ENCODE data around the gene SLBP. TPM values are rescaled to one million over a fixed set of nuclear protein-coding genes. Genes with fewer than 3 reads are reported as not detected.

The SLBP gene
- total RNA-seq (30.7 TPM), polyA plus RNA-seq (ENCODE audit: insufficient read depth, low read depth, low replicate concordance) (42.8 TPM)
- long read RNA-seq, donor 1, transcript SLBP-206 (8 exons, 1,977 nt), result major isoform, 20 of 21 reads
- long read RNA-seq, donor 1, partial matches to known transcripts, result 0 of 21 reads
- long read RNA-seq, donor 1, other reads (novel, unspliced or antisense), result 0 of 21 reads
- long read RNA-seq, donor 2, transcript SLBP-206 (8 exons, 1,977 nt), result major isoform, 27 of 29 reads
- long read RNA-seq, donor 2, partial matches to known transcripts, result 0 of 29 reads
- long read RNA-seq, donor 2, other reads (novel, unspliced or antisense), result 0 of 29 reads
- long read RNA-seq, donor 3, transcript SLBP-206 (8 exons, 1,977 nt), result major isoform, 34 of 34 reads
- long read RNA-seq, donor 3, partial matches to known transcripts, result 0 of 34 reads
- long read RNA-seq, donor 3, other reads (novel, unspliced or antisense), result 0 of 34 reads
- long read RNA-seq, donor 4, transcript SLBP-206 (8 exons, 1,977 nt), result major isoform, 20 of 20 reads
- long read RNA-seq, donor 4, partial matches to known transcripts, result 0 of 20 reads
- long read RNA-seq, donor 4, other reads (novel, unspliced or antisense), result 0 of 20 reads
- long read RNA-seq, donor 5, result 0 reads
- long read RNA-seq, donor 6, transcript SLBP-206 (8 exons, 1,977 nt), result major isoform, 21 of 22 reads
- long read RNA-seq, donor 6, partial matches to known transcripts, result 0 of 22 reads
- long read RNA-seq, donor 6, other reads (novel, unspliced or antisense), result 0 of 22 reads
- long read RNA-seq, donor 7, transcript SLBP-206 (8 exons, 1,977 nt), result major isoform, 23 of 57 reads
- long read RNA-seq, donor 7, partial matches to known transcripts, result 2 of 57 reads
- long read RNA-seq, donor 7, other reads (novel, unspliced or antisense), result 32 of 57 reads
- long read RNA-seq, donor 8, transcript SLBP-206 (8 exons, 1,977 nt), result major isoform, 30 of 30 reads
- long read RNA-seq, donor 8, partial matches to known transcripts, result 0 of 30 reads
- long read RNA-seq, donor 8, other reads (novel, unspliced or antisense), result 0 of 30 reads
- long read RNA-seq, donor 9, transcript SLBP-206 (8 exons, 1,977 nt), result major isoform, 17 of 17 reads
- long read RNA-seq, donor 9, partial matches to known transcripts, result 0 of 17 reads
- long read RNA-seq, donor 9, other reads (novel, unspliced or antisense), result 0 of 17 reads
- long read RNA-seq, donor 10, transcript SLBP-206 (8 exons, 1,977 nt), result major isoform, 24 of 24 reads
- long read RNA-seq, donor 10, partial matches to known transcripts, result 0 of 24 reads
- long read RNA-seq, donor 10, other reads (novel, unspliced or antisense), result 0 of 24 reads

GRCh38 chr4:1712216-1713002 is at the start of gene SLBP:
SLBP (minus strand) TSS chr4:1712319; CDS start chr4:1712188, 131 bp downstream.
- Histone ChIP-seq H3K27ac (ENCODE audit: low read depth in 2 of 2, low read length in 2 of 2) (peak within 1 kb of the TSS; percentile 98), H3K9ac (ENCODE audit: low read length in 3 of 3) (peak within 1 kb of the TSS; percentile 57 to 81 (median 77)), H3K36me3 (ENCODE audit: control insufficient read depth in 2 of 3, insufficient read depth in 3 of 3, low read length in 3 of 3) (no peaks in the 10 kb centered on the region), H3K4me1 (ENCODE audit: control insufficient read depth in 2 of 3, insufficient read depth in 2 of 3, low read depth in 1 of 3, low read length in 3 of 3) (peaks cover 0 to 19% (median 0%) of the 10 kb centered on the region in 3 donors), H3K27me3 (ENCODE audit: control insufficient read depth, insufficient read depth, low read length) (no peaks in the 10 kb centered on the region), H3K9me3 (ENCODE audit: control insufficient read depth in 2 of 3, insufficient read depth in 1 of 3, low read length in 3 of 3) (no peaks in the 10 kb centered on the region), H3K4me3 (ENCODE audit: low read length in 3 of 3) (peak within 1 kb of the TSS; percentile 68 to 95 (median 76))
- peak; percentile 95 to 99 (median 96) for DNase-seq
- no peak for FAIRE-seq
- TF ChIP-seq, protein P1, sequence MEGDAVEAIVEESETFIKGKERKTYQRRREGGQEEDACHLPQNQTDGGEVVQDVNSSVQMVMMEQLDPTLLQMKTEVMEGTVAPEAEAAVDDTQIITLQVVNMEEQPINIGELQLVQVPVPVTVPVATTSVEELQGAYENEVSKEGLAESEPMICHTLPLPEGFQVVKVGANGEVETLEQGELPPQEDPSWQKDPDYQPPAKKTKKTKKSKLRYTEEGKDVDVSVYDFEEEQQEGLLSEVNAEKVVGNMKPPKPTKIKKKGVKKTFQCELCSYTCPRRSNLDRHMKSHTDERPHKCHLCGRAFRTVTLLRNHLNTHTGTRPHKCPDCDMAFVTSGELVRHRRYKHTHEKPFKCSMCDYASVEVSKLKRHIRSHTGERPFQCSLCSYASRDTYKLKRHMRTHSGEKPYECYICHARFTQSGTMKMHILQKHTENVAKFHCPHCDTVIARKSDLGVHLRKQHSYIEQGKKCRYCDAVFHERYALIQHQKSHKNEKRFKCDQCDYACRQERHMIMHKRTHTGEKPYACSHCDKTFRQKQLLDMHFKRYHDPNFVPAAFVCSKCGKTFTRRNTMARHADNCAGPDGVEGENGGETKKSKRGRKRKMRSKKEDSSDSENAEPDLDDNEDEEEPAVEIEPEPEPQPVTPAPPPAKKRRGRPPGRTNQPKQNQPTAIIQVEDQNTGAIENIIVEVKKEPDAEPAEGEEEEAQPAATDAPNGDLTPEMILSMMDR (IDR thresholded peaks at IDR 0.05; ENCODE audit: borderline replicate concordance, extremely low read depth, insufficient read depth), result no peak
- intact Hi-C loops (cut with DNase I), result no loop called here

- Histone ChIP-seq H3K36me3 (ENCODE audit: control insufficient read depth in 2 of 3, insufficient read depth in 3 of 3, low read length in 3 of 3) (no peaks in the 10 kb centered on the region), H3K9me3 (ENCODE audit: control insufficient read depth in 2 of 3, insufficient read depth in 1 of 3, low read length in 3 of 3) (no peaks in the 10 kb centered on the region), H3K9ac (ENCODE audit: low read length in 3 of 3) (no peak overlapping the region), H3K27ac (ENCODE audit: low read depth in 2 of 2, low read length in 2 of 2) (no peak overlapping the region), H3K27me3 (ENCODE audit: control insufficient read depth, insufficient read depth, low read length) (no peaks in the 10 kb centered on the region), H3K4me3 (ENCODE audit: low read length in 3 of 3) (no peak overlapping the region), H3K4me1 (ENCODE audit: control insufficient read depth in 2 of 3, insufficient read depth in 2 of 3, low read depth in 1 of 3, low read length in 3 of 3) (peaks cover 0 to 5% (median 0%) of the 10 kb centered on the region in 3 donors)
- TF ChIP-seq, protein P1 (IDR thresholded peaks at IDR 0.05; ENCODE audit: borderline replicate concordance, extremely low read depth, insufficient read depth), result no peak
- intact Hi-C loops (cut with DNase I), result no loop called here
- DNase-seq (no peak), FAIRE-seq (no peak)
These were observed 49.1 kb upstream of the SLBP start for GRCh38 chr4:1761130-1761689.

All from kidney (tissue), 22 donors.